ENCODE measurements around the gene DPP6. TPM values are rescaled to one million over a fixed set of nuclear protein-coding genes. Genes with fewer than 3 reads are reported as not detected.

DPP6 gene
- total and polyA plus RNA-seq, 2 experiments from 2014 or later = not detected

DNA sequence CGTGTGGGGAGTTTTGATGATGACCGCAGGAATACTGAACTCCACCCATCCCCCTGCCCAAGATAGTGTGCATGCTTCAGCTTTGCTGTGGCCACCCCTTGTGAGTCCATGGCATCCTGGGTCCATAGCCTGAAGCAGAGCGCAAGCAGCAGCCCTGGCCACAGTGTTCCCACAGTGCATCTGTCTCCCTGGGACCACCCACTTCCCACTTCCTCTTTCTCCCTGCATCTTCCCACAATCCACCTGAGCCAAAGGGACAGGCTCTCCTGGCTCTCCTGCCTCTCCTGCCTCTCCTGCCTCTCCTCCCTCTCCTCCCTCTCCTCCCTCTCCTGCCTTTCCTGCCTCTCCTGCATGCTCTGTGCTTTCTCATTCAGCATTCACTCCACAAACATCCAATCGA lies 800.0 kb downstream of the DPP6 start (continued):
- no peak for TF ChIP-seq POLR2AphosphoS5 (IDR thresholded peaks at IDR 0.05; ENCODE audit: low read depth)
- TF ChIP-seq EZH2 (IDR thresholded peaks at IDR 0.05; ENCODE audit: low read depth, unreplicated experiment) = no peak

DNA sequence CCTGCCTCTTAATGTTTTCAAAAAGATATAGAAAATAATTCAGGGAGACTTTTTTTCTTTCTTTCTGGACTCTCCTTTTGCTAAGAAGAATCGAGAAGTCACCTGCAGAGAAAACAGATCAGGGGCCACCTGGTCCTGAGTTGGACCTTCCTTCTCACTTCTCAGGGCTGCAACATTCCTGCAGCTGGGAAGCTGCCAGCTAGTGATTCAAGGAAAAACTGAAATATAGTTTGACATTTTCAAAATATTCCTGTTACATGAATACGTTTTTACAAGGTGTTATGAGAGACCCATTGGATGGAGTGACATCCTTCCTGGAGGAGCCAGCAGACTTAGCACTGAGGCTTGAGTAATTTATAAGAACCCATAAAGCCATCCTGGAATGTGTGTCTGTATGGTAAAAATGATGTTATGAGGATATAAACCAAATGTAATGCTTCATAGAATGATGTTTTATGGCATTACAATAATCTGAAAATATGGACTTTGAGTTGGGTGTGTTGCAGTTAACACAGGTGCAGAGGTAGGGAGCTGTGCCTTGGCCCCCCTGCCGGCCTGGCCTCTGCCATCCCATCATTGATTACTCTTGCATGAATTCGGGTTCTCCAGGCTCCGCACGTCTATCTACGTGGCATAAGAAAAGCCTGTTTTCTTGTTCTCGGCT lies 801.0 kb downstream of the DPP6 start:
- Histone ChIP-seq H3K9me2 (ENCODE audit: insufficient read depth) (no peaks in the 10 kb centered on the region), H3K4me1 (ENCODE audit: insufficient read depth) (no peaks in the 10 kb centered on the region), H3K27me3 (ENCODE audit: insufficient read depth) (no peaks in the 10 kb centered on the region), H4K20me1 (replicated peaks; ENCODE audit: insufficient read depth) (no peaks in the 10 kb centered on the region), H3K36me3 (ENCODE audit: insufficient read depth) (peaks cover 5% of the 10 kb centered on the region; the same call in 1 of the 2 replicates), H3K27ac (ENCODE audit: low read depth) (no peak overlapping the region), H3F3A (replicated peaks; ENCODE audit: low read depth) (no peaks in the 10 kb centered on the region), H3K79me2 (replicated peaks; ENCODE audit: insufficient read depth) (no peaks in the 10 kb centered on the region), H3K4me3 (no peak overlapping the region), H3K4me2 (no peak overlapping the region), H2AFZ (no peak overlapping the region)
- no peaks in the 10 kb centered on the region for H3K36me3 Mint-ChIP-seq (ENCODE audit: low read depth)
- H3K4me1 Mint-ChIP-seq = peaks cover 7% of the 10 kb centered on the region
- peaks cover 16% of the 10 kb centered on the region for H3K9me3 Mint-ChIP-seq
- H3K27me3 Mint-ChIP-seq (ENCODE audit: insufficient read depth, low read depth, poor library complexity) = peaks cover 1% of the 10 kb centered on the region
- ATAC-seq (no peak), DNase-seq (ENCODE audit: low spot score) (no peak)
- no peak overlapping the region for H3K27ac Mint-ChIP-seq
- no peak for TF ChIP-seq EZH2 (IDR thresholded peaks at IDR 0.05; ENCODE audit: low read depth, unreplicated experiment)
- TF ChIP-seq JUNB (IDR thresholded peaks at IDR 0.05; ENCODE audit: unreplicated experiment) = no peak
- TF ChIP-seq EZH2phosphoT487 (IDR thresholded peaks at IDR 0.05; ENCODE audit: unreplicated experiment) = no peak
- TF ChIP-seq STAT1 (IDR thresholded peaks at IDR 0.05; ENCODE audit: unreplicated experiment) = no peak
- TF ChIP-seq ZNF462 (CRISPR knock-in tag; IDR thresholded peaks at IDR 0.05) = no peak
- TF ChIP-seq, protein P1, sequence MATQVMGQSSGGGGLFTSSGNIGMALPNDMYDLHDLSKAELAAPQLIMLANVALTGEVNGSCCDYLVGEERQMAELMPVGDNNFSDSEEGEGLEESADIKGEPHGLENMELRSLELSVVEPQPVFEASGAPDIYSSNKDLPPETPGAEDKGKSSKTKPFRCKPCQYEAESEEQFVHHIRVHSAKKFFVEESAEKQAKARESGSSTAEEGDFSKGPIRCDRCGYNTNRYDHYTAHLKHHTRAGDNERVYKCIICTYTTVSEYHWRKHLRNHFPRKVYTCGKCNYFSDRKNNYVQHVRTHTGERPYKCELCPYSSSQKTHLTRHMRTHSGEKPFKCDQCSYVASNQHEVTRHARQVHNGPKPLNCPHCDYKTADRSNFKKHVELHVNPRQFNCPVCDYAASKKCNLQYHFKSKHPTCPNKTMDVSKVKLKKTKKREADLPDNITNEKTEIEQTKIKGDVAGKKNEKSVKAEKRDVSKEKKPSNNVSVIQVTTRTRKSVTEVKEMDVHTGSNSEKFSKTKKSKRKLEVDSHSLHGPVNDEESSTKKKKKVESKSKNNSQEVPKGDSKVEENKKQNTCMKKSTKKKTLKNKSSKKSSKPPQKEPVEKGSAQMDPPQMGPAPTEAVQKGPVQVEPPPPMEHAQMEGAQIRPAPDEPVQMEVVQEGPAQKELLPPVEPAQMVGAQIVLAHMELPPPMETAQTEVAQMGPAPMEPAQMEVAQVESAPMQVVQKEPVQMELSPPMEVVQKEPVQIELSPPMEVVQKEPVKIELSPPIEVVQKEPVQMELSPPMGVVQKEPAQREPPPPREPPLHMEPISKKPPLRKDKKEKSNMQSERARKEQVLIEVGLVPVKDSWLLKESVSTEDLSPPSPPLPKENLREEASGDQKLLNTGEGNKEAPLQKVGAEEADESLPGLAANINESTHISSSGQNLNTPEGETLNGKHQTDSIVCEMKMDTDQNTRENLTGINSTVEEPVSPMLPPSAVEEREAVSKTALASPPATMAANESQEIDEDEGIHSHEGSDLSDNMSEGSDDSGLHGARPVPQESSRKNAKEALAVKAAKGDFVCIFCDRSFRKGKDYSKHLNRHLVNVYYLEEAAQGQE (IDR thresholded peaks at IDR 0.05; ENCODE audit: unreplicated experiment) = no peak
- TF ChIP-seq, protein P2, sequence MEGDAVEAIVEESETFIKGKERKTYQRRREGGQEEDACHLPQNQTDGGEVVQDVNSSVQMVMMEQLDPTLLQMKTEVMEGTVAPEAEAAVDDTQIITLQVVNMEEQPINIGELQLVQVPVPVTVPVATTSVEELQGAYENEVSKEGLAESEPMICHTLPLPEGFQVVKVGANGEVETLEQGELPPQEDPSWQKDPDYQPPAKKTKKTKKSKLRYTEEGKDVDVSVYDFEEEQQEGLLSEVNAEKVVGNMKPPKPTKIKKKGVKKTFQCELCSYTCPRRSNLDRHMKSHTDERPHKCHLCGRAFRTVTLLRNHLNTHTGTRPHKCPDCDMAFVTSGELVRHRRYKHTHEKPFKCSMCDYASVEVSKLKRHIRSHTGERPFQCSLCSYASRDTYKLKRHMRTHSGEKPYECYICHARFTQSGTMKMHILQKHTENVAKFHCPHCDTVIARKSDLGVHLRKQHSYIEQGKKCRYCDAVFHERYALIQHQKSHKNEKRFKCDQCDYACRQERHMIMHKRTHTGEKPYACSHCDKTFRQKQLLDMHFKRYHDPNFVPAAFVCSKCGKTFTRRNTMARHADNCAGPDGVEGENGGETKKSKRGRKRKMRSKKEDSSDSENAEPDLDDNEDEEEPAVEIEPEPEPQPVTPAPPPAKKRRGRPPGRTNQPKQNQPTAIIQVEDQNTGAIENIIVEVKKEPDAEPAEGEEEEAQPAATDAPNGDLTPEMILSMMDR (conservative IDR thresholded peaks at IDR 0.05; ENCODE audit: low read depth in 2 of 2) = no peak
- no peak for TF ChIP-seq ZNF331 (CRISPR knock-in tag; IDR thresholded peaks at IDR 0.05; ENCODE audit: low read depth)
- H3K4me3 Mint-ChIP-seq = no peak overlapping the region
